Measurements from ENCODE around the gene NDUFS6. TPM values are rescaled to one million over a fixed set of nuclear protein-coding genes. Genes with fewer than 3 reads are reported as not detected.

The NDUFS6 gene
- total and polyA plus RNA-seq, 2 of the 8 experiments (the other 6 are each of a cell fraction or from before 2014, with no cell fraction given), result 72.7 to 191 TPM

DNA sequence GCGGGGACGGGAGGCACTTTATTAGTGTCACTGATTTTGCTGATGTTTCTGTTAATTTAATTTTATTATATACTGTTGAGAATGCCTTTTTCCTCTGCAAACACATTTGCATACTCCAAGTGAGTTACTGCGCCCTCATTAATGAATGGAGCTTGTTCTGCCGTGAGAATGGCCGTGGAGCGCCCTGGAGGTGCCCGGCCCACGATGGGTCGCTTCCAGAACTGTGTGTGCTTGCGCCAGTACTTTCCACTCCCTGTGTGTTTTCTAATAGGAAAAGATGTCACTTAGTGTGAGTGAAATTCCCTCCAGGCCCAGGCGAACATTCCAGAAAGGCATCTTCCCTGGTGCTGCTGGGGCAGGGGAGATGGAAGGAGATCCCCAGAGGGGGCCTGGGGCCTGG, 30.1 kb downstream of the NDUFS6 start (continued):
- TF ChIP-seq ZNF274 (IDR thresholded peaks at IDR 0.05; ENCODE audit: borderline replicate concordance, extremely low read depth, low read length) (no peak), SAP30 (IDR thresholded peaks at IDR 0.05; ENCODE audit: insufficient read depth, insufficient replicate concordance, low read length) (no peak), CBX8 (IDR thresholded peaks at IDR 0.05; ENCODE audit: borderline replicate concordance, low read depth, low read length) (no peak), CHD2 (IDR thresholded peaks at IDR 0.05; ENCODE audit: low read length) (no peak), BCL11A (IDR thresholded peaks at IDR 0.05; ENCODE audit: low read depth in 2 of 2, low read length in 2 of 2) (no peak), EGR1 (IDR thresholded peaks at IDR 0.05; ENCODE audit: borderline replicate concordance, low read depth, low read length) (no peak)
- TF ChIP-seq, protein P1, sequence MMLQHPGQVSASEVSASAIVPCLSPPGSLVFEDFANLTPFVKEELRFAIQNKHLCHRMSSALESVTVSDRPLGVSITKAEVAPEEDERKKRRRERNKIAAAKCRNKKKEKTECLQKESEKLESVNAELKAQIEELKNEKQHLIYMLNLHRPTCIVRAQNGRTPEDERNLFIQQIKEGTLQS (IDR thresholded peaks at IDR 0.05; ENCODE audit: insufficient read depth, low read depth, low read length), result no peak
